Epidermal melanocyte (primary cell): ENCODE results near the gene AUTS2.
"Not testable (repeated sequence)": the region's sequence is repeated elsewhere in the genome, so short reads cannot be mapped to it uniquely, and the experiment has no call there.

Experiments
- DNase-seq: peaks from one replicate; pipeline ENCODE4 v3.0.0; 2011; ENCODE audit warnings: low spot score; ENCODE audit not compliant: insufficient read length

AUTS2 gene

GRCh38 chr7:70587739-70588138 lies 989.5 kb downstream of the AUTS2 start:
- no peak for DNase-seq

GRCh38 chr7:70588191-70588921 lies 990.1 kb downstream of the AUTS2 start:
- DNase-seq: no peak

GRCh38 chr7:70589010-70589409 lies 990.7 kb downstream of the AUTS2 start:
- DNase-seq: no peak

- no peak for DNase-seq
Measured at GRCh38 chr7:70589590-70589989, 991.3 kb downstream of the AUTS2 start.

- no peak for DNase-seq
Measured at GRCh38 chr7:70590126-70590854, 992.0 kb downstream of the AUTS2 start.

- no peak for DNase-seq
Measured at GRCh38 chr7:70591643-70592042, 993.4 kb downstream of the AUTS2 start.

GRCh38 chr7:70592171-70592570 lies 993.9 kb downstream of the AUTS2 start:
- DNase-seq: no peak

GRCh38 chr7:70594170-70594569 lies 995.9 kb downstream of the AUTS2 start:
- DNase-seq: no peak

GRCh38 chr7:70594885-70595284 lies 996.6 kb downstream of the AUTS2 start:
- DNase-seq: not testable (repeated sequence)

- no peak for DNase-seq
Measured at GRCh38 chr7:70595370-70595754, 997.1 kb downstream of the AUTS2 start.

- DNase-seq: no peak
Measured at GRCh38 chr7:70595755-70596597, 997.7 kb downstream of the AUTS2 start.

- DNase-seq: no peak
Measured at GRCh38 chr7:70596598-70596913, 998.3 kb downstream of the AUTS2 start.

- DNase-seq: no peak
Measured at GRCh38 chr7:70597066-70597465, 998.8 kb downstream of the AUTS2 start.

GRCh38 chr7:70598976-70599375 lies 1000.7 kb downstream of the AUTS2 start:
- no peak for DNase-seq

- no peak for DNase-seq
Measured at GRCh38 chr7:70599446-70600190, 1001.3 kb downstream of the AUTS2 start.

GRCh38 chr7:70600993-70601392 lies 1002.7 kb downstream of the AUTS2 start:
- no peak for DNase-seq

- DNase-seq: no peak
Measured at GRCh38 chr7:70602117-70602516, 1003.8 kb downstream of the AUTS2 start.

- no peak for DNase-seq
Measured at GRCh38 chr7:70607281-70607680, 1009.0 kb downstream of the AUTS2 start.

GRCh38 chr7:70607759-70608158 lies 1009.5 kb downstream of the AUTS2 start:
- DNase-seq: no peak

- no peak for DNase-seq
Measured at GRCh38 chr7:70608229-70608628, 1010.0 kb downstream of the AUTS2 start.

GRCh38 chr7:70612811-70613210 lies 1014.5 kb downstream of the AUTS2 start:
- DNase-seq: no peak
